Vagina (tissue), 2 donors: ENCODE results near the gene FRY. TPM values are rescaled to one million over a fixed set of nuclear protein-coding genes. Genes with fewer than 3 reads are reported as not detected.

Experiments
- DNase-seq, 2 donors: peaks; one replicate each; pipeline ENCODE4 v3.0.0-alpha.2; 2017; ENCODE audit errors: extremely low spot score in 2 of 2
- H3K27ac ChIP-seq: fragments of 200-600 bp; sonication (generic); one replicate; pipeline ENCODE4 v1.5.1; 2019
- H3K27me3 ChIP-seq: fragments of 200-600 bp; sonication (generic); one replicate; pipeline ENCODE4 v1.5.1; 2019
- H3K36me3 ChIP-seq, 2 donors: fragments of 200-600 bp; sonication (generic); one replicate each; pipeline ENCODE4 v1.5.1; 2017 to 2019
- H3K4me1 ChIP-seq: fragments of 200-600 bp; sonication (generic); one replicate; pipeline ENCODE4 v1.5.1; 2019
- H3K4me3 ChIP-seq, 2 donors: fragments of 200-600 bp; sonication (generic); 1 replicate in 1 of 2; 2 replicates in 1 of 2; pipeline ENCODE4 v1.5.1; 2016 to 2019
- H3K9me3 ChIP-seq: fragments of 200-600 bp; sonication (generic); one replicate; pipeline ENCODE4 v1.5.1; 2019
- CTCF ChIP-seq, 3 experiments: fragments of 450-650 bp in 2 of 3; fragments of 200-600 bp in 1 of 3; sonication (generic) in 1 of 3; IDR thresholded peaks; one replicate each; pipeline ENCODE4 v1.5.1; 2017 to 2019; ENCODE audit warnings: antibody characterized with exemption in 3 of 3, mild to moderate bottlenecking in 2 of 3, moderate library complexity in 2 of 3
- POLR2A ChIP-seq, 2 donors: fragments of 450-650 bp; IDR thresholded peaks; one replicate each; pipeline ENCODE4 v1.6.1; 2017; ENCODE audit warnings: antibody characterized with exemption in 2 of 2, mild to moderate bottlenecking in 2 of 2, moderate library complexity in 2 of 2
- POLR2AphosphoS5 ChIP-seq, 2 donors: sonication (generic); formaldehyde crosslinking; IDR thresholded peaks; one replicate each; pipeline ENCODE4 v1.9.0; 2017; ENCODE audit warnings: antibody characterized with exemption in 2 of 2, mild to moderate bottlenecking in 2 of 2, low read depth in 1 of 2; ENCODE audit not compliant: insufficient read depth in 1 of 2
- intact Hi-C: fragments of 100-400 bp; cut with DNase I; formaldehyde crosslinking; loops from one replicate; pipeline ENCODE4 v1.15.1; 2023
- total RNA-seq: library from RNA; depleted of rRNA; stranded (reverse); fragments of >200 nt; gene quantifications from one replicate; pipeline ENCODE4 v1.2.3, GENCODE V29; 2016

Gene FRY
- total RNA-seq, 1 donor from 2014 or later: 11.0 TPM

- H3K36me3 ChIP-seq: no peaks in the 10 kb centered on the region
- H3K4me1 ChIP-seq: no peaks in the 10 kb centered on the region
- no peaks in the 10 kb centered on the region for H3K9me3 ChIP-seq
- intact Hi-C loops: no loop called here
- no peak overlapping the region for H3K27ac ChIP-seq
- H3K4me3 ChIP-seq: no peak overlapping the region
- H3K27me3 ChIP-seq: no peaks in the 10 kb centered on the region
- TF ChIP-seq POLR2A (IDR thresholded peaks at IDR 0.05): no peak
- DNase-seq: no peak
These were observed 265.6 kb downstream of the FRY start for GRCh38 chr13:32297206-32297605.

GRCh38 chr13:32298695-32299094, 267.1 kb downstream of the FRY start:
- no peak overlapping the region for H3K4me3 ChIP-seq
- H3K27ac ChIP-seq: no peak overlapping the region
- no peaks in the 10 kb centered on the region for H3K4me1 ChIP-seq
- no peaks in the 10 kb centered on the region for H3K9me3 ChIP-seq
- no peak for DNase-seq
- no peaks in the 10 kb centered on the region for H3K27me3 ChIP-seq
- H3K36me3 ChIP-seq: no peaks in the 10 kb centered on the region
- intact Hi-C loops: no loop called here
- no peak for TF ChIP-seq CTCF (IDR thresholded peaks at IDR 0.05)
- no peak for TF ChIP-seq POLR2A (IDR thresholded peaks at IDR 0.05)
- no peak for TF ChIP-seq POLR2AphosphoS5 (IDR thresholded peaks at IDR 0.05; ENCODE audit: insufficient read depth in 1 of 2, low read depth in 1 of 2)

- no peaks in the 10 kb centered on the region for H3K27me3 ChIP-seq
- no peak for DNase-seq
- no peak for TF ChIP-seq POLR2A (IDR thresholded peaks at IDR 0.05)
- no peaks in the 10 kb centered on the region for H3K36me3 ChIP-seq
- H3K4me3 ChIP-seq: no peak overlapping the region
- intact Hi-C loops: no loop called here
- H3K27ac ChIP-seq: no peak overlapping the region
- H3K4me1 ChIP-seq: no peaks in the 10 kb centered on the region
- H3K9me3 ChIP-seq: no peaks in the 10 kb centered on the region
These were observed 268.3 kb downstream of the FRY start for GRCh38 chr13:32299893-32300292.

GRCh38 chr13:32300406-32300805, 268.8 kb downstream of the FRY start:
- intact Hi-C loops: no loop called here
- TF ChIP-seq POLR2AphosphoS5 (IDR thresholded peaks at IDR 0.05; ENCODE audit: insufficient read depth in 1 of 2, low read depth in 1 of 2) (no peak), POLR2A (IDR thresholded peaks at IDR 0.05) (no peak), CTCF (IDR thresholded peaks at IDR 0.05) (no peak)
- H3K27me3 ChIP-seq: no peaks in the 10 kb centered on the region

GRCh38 chr13:32300920-32301319, 269.3 kb downstream of the FRY start:
- no peaks in the 10 kb centered on the region for H3K9me3 ChIP-seq
- H3K4me1 ChIP-seq: no peaks in the 10 kb centered on the region
- no peak overlapping the region for H3K4me3 ChIP-seq
- no peak for DNase-seq
- intact Hi-C loops: no loop called here
- TF ChIP-seq POLR2AphosphoS5 (IDR thresholded peaks at IDR 0.05; ENCODE audit: insufficient read depth in 1 of 2, low read depth in 1 of 2) (no peak), CTCF (IDR thresholded peaks at IDR 0.05) (no peak), POLR2A (IDR thresholded peaks at IDR 0.05) (no peak)
- H3K27me3 ChIP-seq: no peaks in the 10 kb centered on the region
- H3K36me3 ChIP-seq: no peaks in the 10 kb centered on the region
- H3K27ac ChIP-seq: no peak overlapping the region

More at GRCh38 chr13:32300406-32300805, 268.8 kb downstream of the FRY start:
- Histone ChIP-seq H3K27ac (no peak overlapping the region), H3K36me3 (no peaks in the 10 kb centered on the region), H3K4me3 (no peak overlapping the region), H3K9me3 (no peaks in the 10 kb centered on the region), H3K4me1 (no peaks in the 10 kb centered on the region)
- no peak for DNase-seq

GRCh38 chr13:32302461-32302860, 270.9 kb downstream of the FRY start:
- Histone ChIP-seq H3K4me1 (no peaks in the 10 kb centered on the region), H3K9me3 (no peaks in the 10 kb centered on the region), H3K4me3 (no peak overlapping the region), H3K36me3 (no peaks in the 10 kb centered on the region), H3K27me3 (no peaks in the 10 kb centered on the region), H3K27ac (no peak overlapping the region)
- intact Hi-C loops: no loop called here
- no peak for TF ChIP-seq CTCF (IDR thresholded peaks at IDR 0.05)
- no peak for DNase-seq
